ENCODE data around the gene CHRDL1. TPM values are rescaled to one million over a fixed set of nuclear protein-coding genes. Genes with fewer than 3 reads are reported as not detected.

The CHRDL1 gene
- polyA plus RNA-seq, 1 donor: 6.7 TPM

DNA sequence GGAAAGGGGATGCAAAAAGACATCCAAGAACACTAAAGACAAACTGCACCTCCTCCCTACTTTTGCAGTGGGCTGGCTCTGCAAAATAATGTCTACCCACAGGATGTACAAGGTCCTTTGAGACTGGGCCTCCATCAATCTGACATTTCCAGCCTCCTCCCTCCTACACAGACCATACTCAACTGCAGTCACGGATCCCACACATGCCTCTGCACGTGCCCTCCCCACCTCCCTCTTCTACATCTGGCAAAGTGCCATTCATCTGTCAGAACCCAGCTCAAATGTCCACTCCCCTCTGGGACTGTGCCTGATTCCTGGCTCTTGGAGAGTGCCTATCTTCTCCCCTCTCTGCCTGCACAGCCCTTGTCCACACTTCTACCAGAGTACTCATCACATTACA is 50.3 kb downstream of the CHRDL1 start:
- Histone ChIP-seq H3K4me1 (ENCODE audit: control insufficient read depth, insufficient read depth, low read length) (no peaks in the 10 kb centered on the region), H3K36me3 (ENCODE audit: control insufficient read depth, insufficient read depth, low read length) (no peaks in the 10 kb centered on the region), H3K27ac (ENCODE audit: low read length) (no peak overlapping the region), H3K27me3 (ENCODE audit: control insufficient read depth, insufficient read depth, low read length) (no peaks in the 10 kb centered on the region), H3K9me3 (ENCODE audit: control insufficient read depth, low read depth, low read length) (no peaks in the 10 kb centered on the region), H3K4me3 (ENCODE audit: low read length) (no peak overlapping the region)
- no CpG with 5 or more reads among the region's 2 CpGs for WGBS (ENCODE audit: insufficient coverage, low lambda C conversion rate)
- no peak for DNase-seq

DNA sequence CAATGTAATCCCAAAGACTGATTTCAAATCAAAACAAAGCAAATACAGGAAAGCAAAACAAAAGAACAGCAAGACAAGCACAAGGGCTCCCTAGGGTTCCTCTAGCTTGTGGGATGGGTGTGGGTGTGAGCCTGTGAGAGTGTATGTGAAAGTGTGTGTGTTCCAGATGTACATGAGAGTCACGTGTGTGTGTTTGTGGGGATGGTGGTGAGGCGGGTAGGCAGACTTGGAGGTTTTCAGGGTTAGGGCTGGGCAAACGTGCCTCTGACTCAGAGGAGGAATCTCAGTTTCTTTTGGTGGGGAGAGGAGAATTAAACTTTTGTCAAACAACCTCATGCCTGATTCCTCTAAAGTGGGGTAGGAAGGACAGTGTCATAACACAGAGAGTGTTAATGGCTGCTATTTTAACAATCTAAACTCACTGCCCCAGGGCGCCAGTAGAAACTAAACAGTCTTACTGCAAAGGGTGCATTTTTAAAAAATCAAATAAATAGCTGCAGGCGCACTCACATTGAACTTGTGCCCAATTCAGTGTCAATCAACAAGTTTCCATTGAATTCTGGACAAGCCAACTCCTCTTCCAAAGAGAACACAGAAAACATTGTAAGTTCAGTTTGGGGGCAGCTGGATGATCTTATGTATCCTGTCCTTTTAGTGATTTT is 51.8 kb downstream of the CHRDL1 start:
- DNase-seq: no peak
- no peaks in the 10 kb centered on the region for H3K9me3 ChIP-seq (ENCODE audit: control insufficient read depth, low read depth, low read length)
- no peak overlapping the region for H3K27ac ChIP-seq (ENCODE audit: low read length)
- H3K27me3 ChIP-seq (ENCODE audit: control insufficient read depth, insufficient read depth, low read length): no peaks in the 10 kb centered on the region
- no peak overlapping the region for H3K4me3 ChIP-seq (ENCODE audit: low read length)
- WGBS (ENCODE audit: insufficient coverage, low lambda C conversion rate): no CpG with 5 or more reads among the region's 5 CpGs
- H3K4me1 ChIP-seq (ENCODE audit: control insufficient read depth, insufficient read depth, low read length): no peaks in the 10 kb centered on the region
- no peaks in the 10 kb centered on the region for H3K36me3 ChIP-seq (ENCODE audit: control insufficient read depth, insufficient read depth, low read length)

DNA sequence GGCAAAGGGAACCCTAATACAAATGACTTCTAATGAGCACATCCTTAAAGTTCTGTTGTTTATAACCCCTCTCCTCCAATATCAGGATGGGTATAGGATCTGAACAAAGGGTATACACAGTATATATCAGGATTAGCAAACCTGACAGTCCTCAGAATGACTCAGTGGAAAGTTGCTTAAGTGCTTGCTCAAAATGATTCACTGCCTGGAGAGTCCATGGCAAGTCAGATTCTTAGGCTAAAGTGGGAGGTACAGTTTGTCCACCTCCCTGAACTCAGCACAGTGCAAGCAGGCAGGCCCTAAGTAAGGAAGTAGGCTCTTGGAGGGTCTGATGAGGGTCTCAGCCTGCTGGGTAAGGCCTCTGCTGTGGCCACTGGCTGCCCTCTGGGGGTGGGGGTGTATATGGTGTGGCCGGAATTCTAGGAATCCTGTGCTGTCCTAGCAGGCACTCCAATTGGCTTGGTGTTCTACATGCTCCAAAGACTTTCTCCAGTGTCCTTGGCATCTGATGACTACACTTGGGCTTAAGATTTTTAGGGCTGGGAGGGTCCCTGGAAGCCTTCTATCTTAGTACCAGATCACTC is 54.3 kb downstream of the CHRDL1 start:
- no CpG with 5 or more reads among the region's 1 CpG for WGBS (ENCODE audit: insufficient coverage, low lambda C conversion rate)
- H3K27ac ChIP-seq (ENCODE audit: low read length): no peak overlapping the region
- H3K9me3 ChIP-seq (ENCODE audit: control insufficient read depth, low read depth, low read length): no peaks in the 10 kb centered on the region
- no peak for DNase-seq
- H3K4me1 ChIP-seq (ENCODE audit: control insufficient read depth, insufficient read depth, low read length): no peaks in the 10 kb centered on the region
- no peaks in the 10 kb centered on the region for H3K27me3 ChIP-seq (ENCODE audit: control insufficient read depth, insufficient read depth, low read length)
- no peak overlapping the region for H3K4me3 ChIP-seq (ENCODE audit: low read length)
- no peaks in the 10 kb centered on the region for H3K36me3 ChIP-seq (ENCODE audit: control insufficient read depth, insufficient read depth, low read length)

DNA sequence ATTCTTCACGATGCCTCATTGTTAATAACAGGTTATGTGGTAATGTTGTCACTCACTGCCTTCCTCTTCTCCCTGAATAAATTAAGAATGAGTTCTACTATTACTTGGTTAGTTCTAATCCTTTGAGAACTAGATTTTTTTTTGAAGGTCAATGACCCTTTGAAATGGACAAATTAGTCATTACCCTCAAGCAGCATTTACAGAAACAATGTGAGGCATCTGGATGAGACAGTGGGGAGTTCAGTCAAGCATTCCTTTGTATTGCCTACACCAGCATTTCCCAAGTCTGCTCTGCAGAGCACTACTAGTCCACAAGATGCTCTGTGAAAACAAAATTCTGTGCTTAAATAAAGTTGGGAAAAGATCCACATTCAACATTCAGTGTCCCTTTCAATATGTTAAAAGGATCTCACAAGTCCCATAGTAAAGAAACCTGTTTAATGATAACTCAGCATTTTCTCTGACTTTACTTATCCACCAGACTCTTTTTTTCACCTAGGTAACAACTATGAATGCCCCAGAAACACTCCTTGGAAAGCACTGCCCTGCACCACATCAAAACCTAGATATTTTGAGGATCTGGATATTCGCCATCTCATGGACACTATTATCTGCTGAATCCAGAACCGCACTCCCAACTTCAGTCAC is 60.6 kb downstream of the CHRDL1 start:
- H3K4me1 ChIP-seq (ENCODE audit: control insufficient read depth, insufficient read depth, low read length): no peaks in the 10 kb centered on the region
- no peaks in the 10 kb centered on the region for H3K36me3 ChIP-seq (ENCODE audit: control insufficient read depth, insufficient read depth, low read length)
- H3K9me3 ChIP-seq (ENCODE audit: control insufficient read depth, low read depth, low read length): no peaks in the 10 kb centered on the region
- no peaks in the 10 kb centered on the region for H3K27me3 ChIP-seq (ENCODE audit: control insufficient read depth, insufficient read depth, low read length)
- no CpG with 5 or more reads among the region's 3 CpGs for WGBS (ENCODE audit: insufficient coverage, low lambda C conversion rate)
- no peak overlapping the region for H3K27ac ChIP-seq (ENCODE audit: low read length)
- no peak overlapping the region for H3K4me3 ChIP-seq (ENCODE audit: low read length)
- no peak for DNase-seq

DNA sequence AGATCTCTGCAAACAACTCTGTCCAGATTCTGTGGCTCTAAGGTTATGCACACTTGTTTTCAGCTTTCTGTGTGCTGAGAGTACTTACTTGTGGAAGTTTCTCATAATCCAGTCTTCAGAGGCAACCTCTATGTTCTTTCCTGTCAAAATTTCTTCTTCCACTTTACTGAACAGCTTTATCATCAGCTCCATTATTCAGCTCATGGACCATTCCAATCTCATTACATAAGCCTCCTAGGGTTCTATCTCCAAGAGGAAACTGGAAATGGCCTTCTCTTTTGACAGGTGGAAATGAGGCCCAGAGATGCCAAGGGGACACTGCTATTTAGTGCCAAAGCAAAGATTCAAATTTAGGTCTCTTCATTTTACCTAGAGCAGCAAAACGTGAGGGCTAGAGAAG is 61.3 kb downstream of the CHRDL1 start:
- H3K27ac ChIP-seq (ENCODE audit: low read length): no peak overlapping the region
- no peaks in the 10 kb centered on the region for H3K36me3 ChIP-seq (ENCODE audit: control insufficient read depth, insufficient read depth, low read length)
- no peaks in the 10 kb centered on the region for H3K4me1 ChIP-seq (ENCODE audit: control insufficient read depth, insufficient read depth, low read length)
- H3K4me3 ChIP-seq (ENCODE audit: low read length): no peak overlapping the region
- DNase-seq: no peak
- no peaks in the 10 kb centered on the region for H3K27me3 ChIP-seq (ENCODE audit: control insufficient read depth, insufficient read depth, low read length)
- H3K9me3 ChIP-seq (ENCODE audit: control insufficient read depth, low read depth, low read length): no peaks in the 10 kb centered on the region
- no CpG with 5 or more reads among the region's 1 CpG for WGBS (ENCODE audit: insufficient coverage, low lambda C conversion rate)

DNA sequence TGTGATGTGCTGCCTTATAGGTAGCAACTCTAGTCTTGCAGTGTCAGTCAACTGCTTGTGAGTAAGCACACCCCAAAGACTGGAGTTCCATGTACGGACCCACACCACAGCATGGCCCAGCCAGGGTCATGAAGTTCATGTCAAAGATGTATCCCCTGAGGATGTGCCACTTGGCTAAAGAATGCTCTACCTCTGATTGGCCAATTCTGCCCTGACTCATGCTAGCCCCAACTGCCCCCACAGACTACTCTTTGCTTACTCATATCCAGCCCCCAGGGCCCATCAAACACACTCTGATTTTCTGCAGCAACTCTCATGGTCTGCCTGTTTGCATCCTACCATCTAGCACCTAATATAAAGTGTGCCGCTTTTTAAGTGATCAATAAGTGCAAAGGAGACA is 62.5 kb downstream of the CHRDL1 start:
- no peaks in the 10 kb centered on the region for H3K36me3 ChIP-seq (ENCODE audit: control insufficient read depth, insufficient read depth, low read length)
- H3K4me1 ChIP-seq (ENCODE audit: control insufficient read depth, insufficient read depth, low read length): no peaks in the 10 kb centered on the region
- no peaks in the 10 kb centered on the region for H3K9me3 ChIP-seq (ENCODE audit: control insufficient read depth, low read depth, low read length)
- H3K27me3 ChIP-seq (ENCODE audit: control insufficient read depth, insufficient read depth, low read length): no peaks in the 10 kb centered on the region
- WGBS (ENCODE audit: insufficient coverage, low lambda C conversion rate): no CpG with 5 or more reads among the region's 2 CpGs
- H3K27ac ChIP-seq (ENCODE audit: low read length): no peak overlapping the region
- DNase-seq: no peak
- H3K4me3 ChIP-seq (ENCODE audit: low read length): no peak overlapping the region

DNA sequence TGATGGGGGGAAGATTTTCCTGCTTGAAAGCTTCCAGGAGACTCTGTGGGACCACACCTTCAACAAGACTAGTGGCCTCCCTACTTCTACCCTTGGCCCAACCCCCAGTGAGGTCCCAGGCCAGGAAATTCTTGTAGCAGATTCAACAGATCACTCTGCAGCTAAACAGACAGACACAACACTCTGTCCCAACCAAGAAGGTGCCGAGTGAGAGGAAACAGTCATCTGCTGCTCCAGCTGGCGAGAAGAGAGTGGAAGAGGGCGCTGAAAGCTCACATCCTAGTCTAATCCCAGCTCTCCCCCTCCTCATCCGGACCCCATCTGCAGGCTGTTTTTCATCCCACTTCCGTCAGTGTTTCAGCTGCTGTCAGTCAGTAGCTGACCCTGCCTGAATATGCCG is 63.4 kb downstream of the CHRDL1 start:
- Histone ChIP-seq H3K4me3 (ENCODE audit: low read length) (no peak overlapping the region), H3K27me3 (ENCODE audit: control insufficient read depth, insufficient read depth, low read length) (no peaks in the 10 kb centered on the region), H3K36me3 (ENCODE audit: control insufficient read depth, insufficient read depth, low read length) (no peaks in the 10 kb centered on the region), H3K4me1 (ENCODE audit: control insufficient read depth, insufficient read depth, low read length) (no peaks in the 10 kb centered on the region), H3K9me3 (ENCODE audit: control insufficient read depth, low read depth, low read length) (no peaks in the 10 kb centered on the region), H3K27ac (ENCODE audit: low read length) (no peak overlapping the region)
- WGBS (ENCODE audit: insufficient coverage, low lambda C conversion rate): no CpG with 5 or more reads among the region's 6 CpGs
- DNase-seq: no peak

DNA sequence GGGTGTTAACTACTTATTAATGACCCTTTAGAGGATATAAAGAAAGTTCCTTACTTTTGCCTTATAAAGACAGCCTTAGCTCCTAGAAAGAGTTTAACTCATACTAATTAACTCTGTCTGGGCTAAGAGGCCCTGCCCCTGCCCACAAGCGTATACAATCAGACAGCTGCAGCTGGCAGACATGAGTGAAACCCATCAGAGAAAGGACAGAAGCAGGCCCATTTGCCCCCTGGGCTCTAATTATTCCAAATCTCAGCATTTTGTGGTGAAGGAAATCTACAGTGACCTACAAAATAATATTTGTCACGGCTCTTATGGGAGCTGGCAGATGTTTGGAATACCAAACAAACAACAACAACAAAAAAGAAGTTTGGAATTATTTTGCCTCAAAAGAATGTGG is 71.8 kb downstream of the CHRDL1 start:
- H3K27ac ChIP-seq (ENCODE audit: low read length): no peak overlapping the region
- DNase-seq: no peak
- no peaks in the 10 kb centered on the region for H3K9me3 ChIP-seq (ENCODE audit: control insufficient read depth, low read depth, low read length)
- no peaks in the 10 kb centered on the region for H3K4me1 ChIP-seq (ENCODE audit: control insufficient read depth, insufficient read depth, low read length)
- H3K27me3 ChIP-seq (ENCODE audit: control insufficient read depth, insufficient read depth, low read length): no peaks in the 10 kb centered on the region
- WGBS (ENCODE audit: insufficient coverage, low lambda C conversion rate): no CpG with 5 or more reads among the region's 2 CpGs
- no peak overlapping the region for H3K4me3 ChIP-seq (ENCODE audit: low read length)
- no peaks in the 10 kb centered on the region for H3K36me3 ChIP-seq (ENCODE audit: control insufficient read depth, insufficient read depth, low read length)

DNA sequence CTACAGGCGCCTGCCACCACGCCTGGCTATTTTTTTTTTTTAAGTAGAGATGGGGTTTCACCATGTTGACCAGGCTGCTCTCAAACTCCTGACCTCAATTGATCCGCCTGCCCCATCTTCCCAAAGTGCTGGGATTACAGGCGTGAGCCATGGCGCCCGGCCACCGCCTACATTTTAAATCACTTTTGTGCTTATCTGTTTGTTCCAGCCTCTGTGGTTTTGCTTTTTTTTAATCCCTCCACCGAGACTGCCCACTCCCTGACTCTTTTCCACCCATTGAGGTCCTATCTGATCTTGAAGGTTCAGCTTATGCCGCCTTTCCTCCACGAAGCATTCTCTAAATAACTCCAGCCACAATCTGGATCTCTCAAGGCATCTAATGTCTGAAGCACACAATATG is 73.5 kb downstream of the CHRDL1 start:
- H3K27ac ChIP-seq (ENCODE audit: low read length): no peak overlapping the region
- no peak overlapping the region for H3K4me3 ChIP-seq (ENCODE audit: low read length)
- WGBS (ENCODE audit: insufficient coverage, low lambda C conversion rate): no CpG with 5 or more reads among the region's 10 CpGs
- DNase-seq: no peak
- H3K4me1 ChIP-seq (ENCODE audit: control insufficient read depth, insufficient read depth, low read length): no peaks in the 10 kb centered on the region
- no peaks in the 10 kb centered on the region for H3K9me3 ChIP-seq (ENCODE audit: control insufficient read depth, low read depth, low read length)
- no peaks in the 10 kb centered on the region for H3K36me3 ChIP-seq (ENCODE audit: control insufficient read depth, insufficient read depth, low read length)
- H3K27me3 ChIP-seq (ENCODE audit: control insufficient read depth, insufficient read depth, low read length): no peaks in the 10 kb centered on the region

DNA sequence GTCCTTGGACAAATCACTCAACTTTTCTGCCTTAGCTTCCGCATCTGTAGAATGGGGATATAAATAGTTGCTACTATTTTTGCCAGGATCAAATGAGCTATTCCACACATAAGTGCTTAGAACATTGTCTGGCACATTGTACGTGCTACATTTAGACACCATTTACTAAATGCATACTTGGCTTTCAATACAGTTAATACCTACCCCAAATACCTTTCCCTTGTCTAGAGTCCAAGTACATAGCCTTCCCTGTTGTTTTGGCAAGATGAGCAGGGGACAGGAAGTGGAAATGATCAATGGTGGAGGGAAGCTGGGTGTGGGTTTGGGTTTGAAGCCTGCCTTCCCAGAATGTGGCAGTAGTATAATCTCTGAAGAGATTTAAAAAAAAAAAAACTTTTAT is 82.0 kb downstream of the CHRDL1 start:
- Histone ChIP-seq H3K4me1 (ENCODE audit: control insufficient read depth, insufficient read depth, low read length) (no peaks in the 10 kb centered on the region), H3K4me3 (ENCODE audit: low read length) (no peak overlapping the region), H3K27me3 (ENCODE audit: control insufficient read depth, insufficient read depth, low read length) (no peaks in the 10 kb centered on the region), H3K27ac (ENCODE audit: low read length) (no peak overlapping the region), H3K36me3 (ENCODE audit: control insufficient read depth, insufficient read depth, low read length) (no peaks in the 10 kb centered on the region), H3K9me3 (ENCODE audit: control insufficient read depth, low read depth, low read length) (no peaks in the 10 kb centered on the region)
- no peak for DNase-seq
- WGBS (ENCODE audit: insufficient coverage, low lambda C conversion rate): no CpG with 5 or more reads among the region's 2 CpGs

DNA sequence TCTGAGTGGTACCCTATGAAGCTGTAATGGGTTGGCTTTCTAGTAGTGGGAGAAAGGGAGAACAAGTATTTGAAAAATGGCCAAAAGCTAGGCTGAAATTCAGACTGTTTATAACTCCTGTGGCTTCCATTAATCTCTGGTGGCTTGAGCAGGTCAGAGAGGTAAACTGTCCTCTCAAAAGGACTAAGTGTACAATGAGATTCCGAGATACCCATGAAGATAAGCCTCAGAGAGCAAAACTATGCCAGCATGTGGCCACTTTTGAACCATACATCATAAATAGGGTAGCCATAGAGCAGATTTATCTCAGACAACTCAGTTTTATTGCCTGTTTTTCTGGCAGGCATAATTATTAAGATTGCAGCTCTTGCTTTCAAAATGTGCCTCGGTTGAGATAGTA is 89.2 kb downstream of the CHRDL1 start:
- Histone ChIP-seq H3K4me1 (ENCODE audit: control insufficient read depth, insufficient read depth, low read length) (no peaks in the 10 kb centered on the region), H3K36me3 (ENCODE audit: control insufficient read depth, insufficient read depth, low read length) (no peaks in the 10 kb centered on the region), H3K27me3 (ENCODE audit: control insufficient read depth, insufficient read depth, low read length) (no peaks in the 10 kb centered on the region), H3K27ac (ENCODE audit: low read length) (no peak overlapping the region), H3K9me3 (ENCODE audit: control insufficient read depth, low read depth, low read length) (no peaks in the 10 kb centered on the region), H3K4me3 (ENCODE audit: low read length) (no peak overlapping the region)
- DNase-seq: no peak
- WGBS (ENCODE audit: insufficient coverage, low lambda C conversion rate): no CpG with 5 or more reads among the region's 2 CpGs

Measured in large intestine (tissue), 3 donors.